ENCODE measurements around the gene ZMYND11. TPM values are rescaled to one million over a fixed set of nuclear protein-coding genes. Genes with fewer than 3 reads are reported as not detected.
A peak's percentile ranks its signal among the peaks of the same experiment; 100 is the strongest.

ZMYND11 gene
- total and polyA plus RNA-seq, 9 of the 15 experiments (the other 6 are each of a cell fraction or from before 2014, with no cell fraction given) = 2.7 to 13.8 (median 8.8) TPM

GRCh38 chr10:134247-135131, 766 bp upstream of the ZMYND11 start (continued):
- TF ChIP-seq, protein P1, sequence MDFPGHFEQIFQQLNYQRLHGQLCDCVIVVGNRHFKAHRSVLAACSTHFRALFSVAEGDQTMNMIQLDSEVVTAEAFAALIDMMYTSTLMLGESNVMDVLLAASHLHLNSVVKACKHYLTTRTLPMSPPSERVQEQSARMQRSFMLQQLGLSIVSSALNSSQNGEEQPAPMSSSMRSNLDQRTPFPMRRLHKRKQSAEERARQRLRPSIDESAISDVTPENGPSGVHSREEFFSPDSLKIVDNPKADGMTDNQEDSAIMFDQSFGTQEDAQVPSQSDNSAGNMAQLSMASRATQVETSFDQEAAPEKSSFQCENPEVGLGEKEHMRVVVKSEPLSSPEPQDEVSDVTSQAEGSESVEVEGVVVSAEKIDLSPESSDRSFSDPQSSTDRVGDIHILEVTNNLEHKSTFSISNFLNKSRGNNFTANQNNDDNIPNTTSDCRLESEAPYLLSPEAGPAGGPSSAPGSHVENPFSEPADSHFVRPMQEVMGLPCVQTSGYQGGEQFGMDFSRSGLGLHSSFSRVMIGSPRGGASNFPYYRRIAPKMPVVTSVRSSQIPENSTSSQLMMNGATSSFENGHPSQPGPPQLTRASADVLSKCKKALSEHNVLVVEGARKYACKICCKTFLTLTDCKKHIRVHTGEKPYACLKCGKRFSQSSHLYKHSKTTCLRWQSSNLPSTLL (IDR thresholded peaks at IDR 0.05) = no peak
- TF ChIP-seq ZNF561 (CRISPR knock-in tag; conservative IDR thresholded peaks at IDR 0.05) (no peak), ZNF408 (CRISPR knock-in tag; IDR thresholded peaks at IDR 0.05; ENCODE audit: low read depth) (no peak), NR3C1 (CRISPR knock-in tag; IDR thresholded peaks at IDR 0.05) (0 out of 2 replicates have a peak, but pooled peaks have one; percentile 33), SREBF2 (CRISPR knock-in tag; IDR thresholded peaks at IDR 0.05) (no peak), ZBTB2 (IDR thresholded peaks at IDR 0.05) (no peak), SMAD4 (CRISPR knock-in tag; conservative IDR thresholded peaks at IDR 0.05) (peak; percentile 57; the same call in 1 of the 2 replicates), SAFB (IDR thresholded peaks at IDR 0.05; ENCODE audit: borderline replicate concordance, low read depth, low read length) (no peak), SMAD1 (IDR thresholded peaks at IDR 0.05; ENCODE audit: low read depth, low read length, partially characterized antibody) (no peak), L3MBTL2 (IDR thresholded peaks at IDR 0.05) (peak; percentile 70; the same call in 1 of the 2 replicates), FIP1L1 (IDR thresholded peaks at IDR 0.05; ENCODE audit: low read depth, low read length, poor library complexity, severe bottlenecking) (no peak), POLR3A (IDR thresholded peaks at IDR 0.05; ENCODE audit: borderline replicate concordance, extremely low read depth, insufficient read depth, insufficient read length) (no peak), SLC30A9 (CRISPR knock-in tag; IDR thresholded peaks at IDR 0.05) (no peak), ZNF586 (CRISPR knock-in tag; conservative IDR thresholded peaks at IDR 0.05) (no peak), RHOXF2B (CRISPR knock-in tag; conservative IDR thresholded peaks at IDR 0.05) (no peak), ZNF212 (CRISPR knock-in tag; IDR thresholded peaks at IDR 0.05) (no peak), LARP7 (IDR thresholded peaks at IDR 0.05) (no peak), RAD21 (CRISPR knock-in tag; conservative IDR thresholded peaks at IDR 0.05 in 1 of 2, IDR thresholded peaks at IDR 0.05 in 1 of 2) (no peak), TBP (optimal IDR thresholded peaks at IDR 0.05; ENCODE audit: low read depth, low read length) (peak; percentile 12)
- TF ChIP-seq, protein P2, sequence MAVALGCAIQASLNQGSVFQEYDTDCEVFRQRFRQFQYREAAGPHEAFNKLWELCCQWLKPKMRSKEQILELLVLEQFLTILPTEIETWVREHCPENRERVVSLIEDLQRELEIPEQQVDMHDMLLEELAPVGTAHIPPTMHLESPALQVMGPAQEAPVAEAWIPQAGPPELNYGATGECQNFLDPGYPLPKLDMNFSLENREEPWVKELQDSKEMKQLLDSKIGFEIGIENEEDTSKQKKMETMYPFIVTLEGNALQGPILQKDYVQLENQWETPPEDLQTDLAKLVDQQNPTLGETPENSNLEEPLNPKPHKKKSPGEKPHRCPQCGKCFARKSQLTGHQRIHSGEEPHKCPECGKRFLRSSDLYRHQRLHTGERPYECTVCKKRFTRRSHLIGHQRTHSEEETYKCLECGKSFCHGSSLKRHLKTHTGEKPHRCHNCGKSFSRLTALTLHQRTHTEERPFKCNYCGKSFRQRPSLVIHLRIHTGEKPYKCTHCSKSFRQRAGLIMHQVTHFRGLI (CRISPR knock-in tag; IDR thresholded peaks at IDR 0.05) = no peak
- TF ChIP-seq, protein P3, sequence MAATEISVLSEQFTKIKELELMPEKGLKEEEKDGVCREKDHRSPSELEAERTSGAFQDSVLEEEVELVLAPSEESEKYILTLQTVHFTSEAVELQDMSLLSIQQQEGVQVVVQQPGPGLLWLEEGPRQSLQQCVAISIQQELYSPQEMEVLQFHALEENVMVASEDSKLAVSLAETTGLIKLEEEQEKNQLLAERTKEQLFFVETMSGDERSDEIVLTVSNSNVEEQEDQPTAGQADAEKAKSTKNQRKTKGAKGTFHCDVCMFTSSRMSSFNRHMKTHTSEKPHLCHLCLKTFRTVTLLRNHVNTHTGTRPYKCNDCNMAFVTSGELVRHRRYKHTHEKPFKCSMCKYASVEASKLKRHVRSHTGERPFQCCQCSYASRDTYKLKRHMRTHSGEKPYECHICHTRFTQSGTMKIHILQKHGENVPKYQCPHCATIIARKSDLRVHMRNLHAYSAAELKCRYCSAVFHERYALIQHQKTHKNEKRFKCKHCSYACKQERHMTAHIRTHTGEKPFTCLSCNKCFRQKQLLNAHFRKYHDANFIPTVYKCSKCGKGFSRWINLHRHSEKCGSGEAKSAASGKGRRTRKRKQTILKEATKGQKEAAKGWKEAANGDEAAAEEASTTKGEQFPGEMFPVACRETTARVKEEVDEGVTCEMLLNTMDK (IDR thresholded peaks at IDR 0.05; ENCODE audit: borderline replicate concordance, insufficient read depth, low read depth, low read length, poor library complexity, severe bottlenecking) = no peak

Data from K562 (cell line).